ENCODE data around the gene RAD51B. TPM values are rescaled to one million over a fixed set of nuclear protein-coding genes. Genes with fewer than 3 reads are reported as not detected.

The RAD51B gene
- total RNA-seq, 1 experiment from 2014 or later, result 8.5 TPM

GRCh38 chr14:68264260-68264569 lies 444.6 kb downstream of the RAD51B start:
- Histone ChIP-seq H3K4me1 (ENCODE audit: control insufficient read depth, insufficient read depth, low read length) (no peaks in the 10 kb centered on the region), H3K4me3 (ENCODE audit: low read depth in 2 of 2, low read length in 2 of 2) (no peak overlapping the region), H3K27me3 (ENCODE audit: control insufficient read depth, insufficient read depth, low read length) (no peaks in the 10 kb centered on the region), H3K36me3 (ENCODE audit: control insufficient read depth, insufficient read depth, low read length) (no peaks in the 10 kb centered on the region), H3K9me3 (ENCODE audit: control insufficient read depth, insufficient read depth, low read depth, low read length) (no peaks in the 10 kb centered on the region), H3K27ac (ENCODE audit: low read length) (no peak overlapping the region)
- ATAC-seq, result no peak
- no peak for TF ChIP-seq SIN3A (IDR thresholded peaks at IDR 0.05; ENCODE audit: borderline replicate concordance, insufficient read depth, low read depth, low read length)
- DNase-seq (ENCODE audit: low read depth, low spot score), result no peak
- CTCF ChIA-PET, result no interaction called here
- BruUV-seq (replicated peaks), result no TSS peak
- intact Hi-C loops (cut with micrococcal nuclease; ENCODE audit: unreplicated experiment), result no loop called here
- in situ Hi-C loops (cut with HindIII; ENCODE audit: low pct_unique_long_range_greater_than_20kb, low sequenced_read_pairs), result no loop called here
- POLR2A ChIA-PET, result no interaction called here

- DNase-seq (ENCODE audit: low read depth, low spot score) (no peak), ATAC-seq (no peak)
- ChIA-PET CTCF (no interaction called here), POLR2A (no interaction called here)
- H3K9me3 ChIP-seq (ENCODE audit: control insufficient read depth, insufficient read depth, low read depth, low read length), result no peaks in the 10 kb centered on the region
- no TSS peak for BruUV-seq (replicated peaks)
- H3K4me3 ChIP-seq (ENCODE audit: low read depth in 2 of 2, low read length in 2 of 2), result no peak overlapping the region
- in situ Hi-C loops (cut with HindIII; ENCODE audit: low pct_unique_long_range_greater_than_20kb, low sequenced_read_pairs) (no loop called here), intact Hi-C loops (cut with micrococcal nuclease; ENCODE audit: unreplicated experiment) (no loop called here)
- no peaks in the 10 kb centered on the region for H3K4me1 ChIP-seq (ENCODE audit: control insufficient read depth, insufficient read depth, low read length)
- no peaks in the 10 kb centered on the region for H3K27me3 ChIP-seq (ENCODE audit: control insufficient read depth, insufficient read depth, low read length)
- no peak overlapping the region for H3K27ac ChIP-seq (ENCODE audit: low read length)
- no peaks in the 10 kb centered on the region for H3K36me3 ChIP-seq (ENCODE audit: control insufficient read depth, insufficient read depth, low read length)
- no peak for TF ChIP-seq POLR2AphosphoS5 (IDR thresholded peaks at IDR 0.05; ENCODE audit: low read depth, low read length)
- TF ChIP-seq CTCF (IDR thresholded peaks at IDR 0.05), result no peak
- TF ChIP-seq TCF7L2 (IDR thresholded peaks at IDR 0.05; ENCODE audit: low read depth, low read length), result no peak
- no peak for TF ChIP-seq SIN3A (IDR thresholded peaks at IDR 0.05; ENCODE audit: borderline replicate concordance, insufficient read depth, low read depth, low read length)
- no peak for TF ChIP-seq REST (IDR thresholded peaks at IDR 0.05; ENCODE audit: insufficient read depth in 1 of 2, low read depth in 2 of 2, low read length in 1 of 2)
These were observed 447.4 kb downstream of the RAD51B start for GRCh38 chr14:68266998-68267397.

GRCh38 chr14:68268197-68268596 lies 448.6 kb downstream of the RAD51B start:
- ChIA-PET POLR2A (no interaction called here), CTCF (no interaction called here)
- BruUV-seq (replicated peaks), result no TSS peak
- no peak overlapping the region; the same call in 1 of the 2 replicates for H3K27ac ChIP-seq (ENCODE audit: low read length)
- ATAC-seq (no peak), DNase-seq (ENCODE audit: low read depth, low spot score) (no peak)
- no peaks in the 10 kb centered on the region for H3K36me3 ChIP-seq (ENCODE audit: control insufficient read depth, insufficient read depth, low read length)
- TF ChIP-seq CTCF (IDR thresholded peaks at IDR 0.05), result no peak
- TF ChIP-seq REST (IDR thresholded peaks at IDR 0.05; ENCODE audit: insufficient read depth in 1 of 2, low read depth in 2 of 2, low read length in 1 of 2), result no peak
- TF ChIP-seq SIN3A (IDR thresholded peaks at IDR 0.05; ENCODE audit: borderline replicate concordance, insufficient read depth, low read depth, low read length), result no peak
- TF ChIP-seq POLR2AphosphoS5 (IDR thresholded peaks at IDR 0.05; ENCODE audit: low read depth, low read length), result no peak
- no peak for TF ChIP-seq TCF7L2 (IDR thresholded peaks at IDR 0.05; ENCODE audit: low read depth, low read length)
- no peaks in the 10 kb centered on the region for H3K27me3 ChIP-seq (ENCODE audit: control insufficient read depth, insufficient read depth, low read length)
- no peaks in the 10 kb centered on the region for H3K9me3 ChIP-seq (ENCODE audit: control insufficient read depth, insufficient read depth, low read depth, low read length)
- no peak overlapping the region for H3K4me3 ChIP-seq (ENCODE audit: low read depth in 2 of 2, low read length in 2 of 2)
- intact Hi-C loops (cut with micrococcal nuclease; ENCODE audit: unreplicated experiment) (no loop called here), in situ Hi-C loops (cut with HindIII; ENCODE audit: low pct_unique_long_range_greater_than_20kb, low sequenced_read_pairs) (no loop called here)
- H3K4me1 ChIP-seq (ENCODE audit: control insufficient read depth, insufficient read depth, low read length), result no peaks in the 10 kb centered on the region
